WI38 (cell line): Measurements from ENCODE around the gene ZNF8.

Source experiments
- H3K4me3 ChIP-seq: 2 replicates; pipeline ENCODE4 v1.5.1; 2011; ENCODE audit warnings: low read depth, mild to moderate bottlenecking, control low read depth, low read length
- TF ChIP-seq, protein P1 (sequence below): IDR thresholded peaks from 2 replicates; pipeline ENCODE4 v1.5.1; 2012; ENCODE audit warnings: low read depth, mild to moderate bottlenecking, control low read depth, low read length

ZNF8 gene

DNA sequence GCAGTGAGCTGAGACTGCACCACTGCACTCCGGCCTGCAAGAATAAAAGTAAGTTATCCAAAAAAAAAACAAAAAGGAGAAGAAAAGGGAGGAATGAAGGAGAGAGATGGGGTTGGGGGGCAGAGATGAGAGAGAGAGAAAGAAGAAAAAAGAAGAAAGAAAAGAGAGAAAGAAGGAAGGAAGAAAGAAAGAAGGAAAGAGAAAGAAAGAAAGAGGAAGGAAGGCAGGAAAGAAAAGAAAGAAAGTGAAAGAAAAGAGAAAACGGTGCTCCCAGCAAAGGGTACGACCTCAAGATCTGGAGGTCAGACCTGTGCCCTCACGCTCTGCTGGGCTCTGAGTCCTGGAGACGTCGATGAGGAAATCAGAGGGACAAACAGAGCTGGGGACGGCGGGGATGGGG lies 70.8 kb downstream of the ZNF8 start:
- no peak overlapping the region for H3K4me3 ChIP-seq
- TF ChIP-seq, protein P1, sequence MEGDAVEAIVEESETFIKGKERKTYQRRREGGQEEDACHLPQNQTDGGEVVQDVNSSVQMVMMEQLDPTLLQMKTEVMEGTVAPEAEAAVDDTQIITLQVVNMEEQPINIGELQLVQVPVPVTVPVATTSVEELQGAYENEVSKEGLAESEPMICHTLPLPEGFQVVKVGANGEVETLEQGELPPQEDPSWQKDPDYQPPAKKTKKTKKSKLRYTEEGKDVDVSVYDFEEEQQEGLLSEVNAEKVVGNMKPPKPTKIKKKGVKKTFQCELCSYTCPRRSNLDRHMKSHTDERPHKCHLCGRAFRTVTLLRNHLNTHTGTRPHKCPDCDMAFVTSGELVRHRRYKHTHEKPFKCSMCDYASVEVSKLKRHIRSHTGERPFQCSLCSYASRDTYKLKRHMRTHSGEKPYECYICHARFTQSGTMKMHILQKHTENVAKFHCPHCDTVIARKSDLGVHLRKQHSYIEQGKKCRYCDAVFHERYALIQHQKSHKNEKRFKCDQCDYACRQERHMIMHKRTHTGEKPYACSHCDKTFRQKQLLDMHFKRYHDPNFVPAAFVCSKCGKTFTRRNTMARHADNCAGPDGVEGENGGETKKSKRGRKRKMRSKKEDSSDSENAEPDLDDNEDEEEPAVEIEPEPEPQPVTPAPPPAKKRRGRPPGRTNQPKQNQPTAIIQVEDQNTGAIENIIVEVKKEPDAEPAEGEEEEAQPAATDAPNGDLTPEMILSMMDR: no peak

- no peak overlapping the region for H3K4me3 ChIP-seq
- TF ChIP-seq, protein P1: no peak
Measured at GRCh38 chr19:58350001-58350861, 71.5 kb downstream of the ZNF8 start.

- no peak overlapping the region for H3K4me3 ChIP-seq
- TF ChIP-seq, protein P1: no peak
Measured at GRCh38 chr19:58350871-58351557, 72.3 kb downstream of the ZNF8 start.

GRCh38 chr19:58351558-58351878 lies 72.8 kb downstream of the ZNF8 start:
- TF ChIP-seq, protein P1: no peak
- H3K4me3 ChIP-seq: no peak overlapping the region

- TF ChIP-seq, protein P1: no peak
- no peak overlapping the region for H3K4me3 ChIP-seq
Measured at GRCh38 chr19:58351990-58352755, 73.4 kb downstream of the ZNF8 start.
